H1 (cell line): ENCODE data around the gene ZNF527. TPM values are rescaled to one million over a fixed set of nuclear protein-coding genes. Genes with fewer than 3 reads are reported as not detected.

ENCODE experiments used
- HDAC2 ChIP-seq, 2 experiments: fragments of 300-600 bp in 1 of 2; sonication (generic) in 1 of 2; IDR thresholded peaks; 2 replicates each; pipeline ENCODE4 v1.6.1; 2011 to 2012; ENCODE audit warnings: low read depth in 2 of 2, low read length in 2 of 2, mild to moderate bottlenecking in 2 of 2, moderate library complexity in 2 of 2, borderline replicate concordance in 1 of 2, inconsistent platforms in 1 of 2
- RFX5 ChIP-seq: IDR thresholded peaks from 2 replicates; pipeline ENCODE4 v1.6.1; 2011; ENCODE audit warnings: low read depth, low read length, improper control_type of control experiment, borderline replicate concordance
- polyA plus RNA-seq, 7 experiments: library from polyadenylated mRNA; depleted of rRNA in 3 of 7; stranded (reverse) in 5 of 7; unstranded in 2 of 7; fragments of >200 nt in 5 of 7; fragments of 200-250 nt in 2 of 7; gene quantifications; 1 replicate in 5 of 7; 2 replicates in 1 of 7; 4 replicates in 1 of 7; pipeline versions ENCODE4 v1.2.1 to v1.2.3, GENCODE V29; 2011 to 2013; ENCODE audit warnings: missing spikeins in 2 of 7, mixed read lengths in 2 of 7
- total RNA-seq: library from RNA; stranded (reverse); fragmentation: NEBNext Ultra II Directional; extraction: Animal tissue kit (Norgen Biotek cat#: 25700); gene quantifications from 2 replicates; pipeline ENCODE4 v1.2.1, GENCODE V29; 2021

ZNF527 gene
- total and polyA plus RNA-seq, 2 of the 8 experiments (the other 6 are each of a cell fraction or from before 2014, with no cell fraction given) = 2.1 to 4.5 TPM

DNA sequence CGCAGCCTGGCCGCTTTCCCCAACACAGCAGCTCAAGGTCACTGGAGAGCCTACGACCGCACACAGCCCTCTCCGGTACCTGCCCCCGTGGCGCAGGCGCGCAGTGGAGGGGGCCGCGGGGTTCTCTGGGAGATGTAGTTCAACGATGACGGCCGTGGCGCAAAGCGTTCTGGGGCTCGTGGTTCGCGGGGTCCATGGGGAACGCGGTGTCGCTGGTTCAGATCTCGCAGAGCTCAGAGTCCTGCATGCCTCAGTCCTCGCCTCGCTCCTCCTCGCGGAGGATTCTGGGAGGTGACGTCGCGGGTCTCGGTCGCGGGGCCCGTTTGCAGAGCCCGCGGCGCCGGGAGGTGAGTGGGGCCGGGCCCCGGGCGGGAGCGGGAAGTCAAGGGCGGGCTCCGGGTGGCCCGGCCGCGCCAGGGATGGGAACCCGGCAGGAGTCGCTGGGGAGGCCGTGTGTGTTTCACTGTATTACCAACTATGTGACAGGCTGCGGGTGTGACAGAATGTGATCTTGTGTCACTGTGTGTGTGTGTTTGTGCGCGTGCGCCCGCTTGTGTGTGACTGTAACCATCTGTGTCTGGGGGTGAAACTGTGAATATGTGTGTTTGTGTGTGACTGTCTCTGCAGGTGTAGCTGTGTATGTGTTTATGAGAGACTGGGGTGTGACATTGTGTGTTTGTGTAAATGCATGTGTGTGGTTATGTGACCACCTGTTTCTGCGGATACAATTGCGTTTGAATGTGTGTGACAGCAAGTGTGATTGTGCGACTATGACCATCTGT is at the start of gene ZNF527 (continued):
- 0 out of 4 replicates have a peak, but pooled peaks of 1 of the 2 experiments have one; percentile 27 for TF ChIP-seq HDAC2 (IDR thresholded peaks at IDR 0.05; ENCODE audit: borderline replicate concordance in 1 of 2, low read depth in 2 of 2, low read length in 2 of 2)
- no peak for TF ChIP-seq RFX5
